Measurements from ENCODE around the gene PLGRKT.

DNA sequence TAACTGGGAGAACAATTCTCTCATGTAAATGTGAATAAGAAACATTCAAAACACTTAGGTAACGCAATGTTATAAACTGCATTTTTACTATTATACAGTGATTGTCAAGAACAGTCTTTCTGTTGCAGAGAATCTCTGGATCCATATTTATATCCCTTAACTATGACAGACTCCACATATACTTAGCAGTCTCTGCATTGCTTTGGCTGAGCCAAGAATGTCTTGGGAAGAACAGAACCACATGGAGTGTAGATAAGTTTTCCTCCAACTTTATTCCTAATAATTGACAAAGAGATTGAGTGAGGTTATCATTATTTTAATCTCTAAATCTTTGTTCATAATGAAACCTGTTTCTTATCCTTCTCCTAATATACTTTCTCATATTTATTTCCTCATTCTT is 82.5 kb downstream of the PLGRKT start:
- TF ChIP-seq EGR1 (IDR thresholded peaks at IDR 0.05; ENCODE audit: low read depth in 2 of 2) (no peak), TAF1 (conservative IDR thresholded peaks at IDR 0.05) (no peak), GABPA (IDR thresholded peaks at IDR 0.05 in 1 of 2, conservative IDR thresholded peaks at IDR 0.05 in 1 of 2) (no peak)
- TF ChIP-seq, protein P1, sequence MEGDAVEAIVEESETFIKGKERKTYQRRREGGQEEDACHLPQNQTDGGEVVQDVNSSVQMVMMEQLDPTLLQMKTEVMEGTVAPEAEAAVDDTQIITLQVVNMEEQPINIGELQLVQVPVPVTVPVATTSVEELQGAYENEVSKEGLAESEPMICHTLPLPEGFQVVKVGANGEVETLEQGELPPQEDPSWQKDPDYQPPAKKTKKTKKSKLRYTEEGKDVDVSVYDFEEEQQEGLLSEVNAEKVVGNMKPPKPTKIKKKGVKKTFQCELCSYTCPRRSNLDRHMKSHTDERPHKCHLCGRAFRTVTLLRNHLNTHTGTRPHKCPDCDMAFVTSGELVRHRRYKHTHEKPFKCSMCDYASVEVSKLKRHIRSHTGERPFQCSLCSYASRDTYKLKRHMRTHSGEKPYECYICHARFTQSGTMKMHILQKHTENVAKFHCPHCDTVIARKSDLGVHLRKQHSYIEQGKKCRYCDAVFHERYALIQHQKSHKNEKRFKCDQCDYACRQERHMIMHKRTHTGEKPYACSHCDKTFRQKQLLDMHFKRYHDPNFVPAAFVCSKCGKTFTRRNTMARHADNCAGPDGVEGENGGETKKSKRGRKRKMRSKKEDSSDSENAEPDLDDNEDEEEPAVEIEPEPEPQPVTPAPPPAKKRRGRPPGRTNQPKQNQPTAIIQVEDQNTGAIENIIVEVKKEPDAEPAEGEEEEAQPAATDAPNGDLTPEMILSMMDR (IDR thresholded peaks at IDR 0.05; ENCODE audit: low read depth, low read length, missing input control), result no peak
